ENCODE data around the gene GCNT2. TPM values are rescaled to one million over a fixed set of nuclear protein-coding genes. Genes with fewer than 3 reads are reported as not detected.
"Not testable (repeated sequence)": the region's sequence is repeated elsewhere in the genome, so short reads cannot be mapped to it uniquely, and the experiment has no call there.

GCNT2 gene
- total RNA-seq, 1 experiment from 2014 or later, result 6.2 TPM

GRCh38 chr6:10660431-10661191, 139.5 kb downstream of the GCNT2 start:
- not testable (repeated sequence) for DNase-seq (ENCODE audit: low read depth)

- no peak for DNase-seq (ENCODE audit: low read depth)
These were observed 141.1 kb downstream of the GCNT2 start for GRCh38 chr6:10662207-10662606.

- DNase-seq (ENCODE audit: low read depth), result no peak
These were observed 141.6 kb downstream of the GCNT2 start for GRCh38 chr6:10662742-10663141.

- not testable (repeated sequence) for DNase-seq (ENCODE audit: low read depth)
These were observed 144.4 kb downstream of the GCNT2 start for GRCh38 chr6:10665595-10665994.

- no peak for DNase-seq (ENCODE audit: low read depth)
These were observed 147.2 kb downstream of the GCNT2 start for GRCh38 chr6:10668126-10668917.

GRCh38 chr6:10676403-10676802, 155.3 kb downstream of the GCNT2 start:
- no peak for DNase-seq (ENCODE audit: low read depth)

GRCh38 chr6:10678456-10678855, 157.3 kb downstream of the GCNT2 start:
- DNase-seq (ENCODE audit: low read depth), result no peak

Other genes with a start within 250 kb of the GCNT2 start
- 8.9 and 9.0 TPM in 2 replicates for gene TFAP2A, start 106.3 kb upstream of the GCNT2 start, total RNA-seq (2014; rRNA removed; shearing (Covaris generic))
- gene C6orf52, start 173.3 kb downstream of the GCNT2 start, total RNA-seq (2014; rRNA removed; shearing (Covaris generic)), result 1.7 TPM in 1 of 2 replicates, not detected in the other
- 34.0 and 37.1 TPM in 2 replicates for gene PAK1IP1, start 173.6 kb downstream of the GCNT2 start, total RNA-seq (2014; rRNA removed; shearing (Covaris generic))
- 238 and 266 TPM in 2 replicates for gene TMEM14C, start 201.7 kb downstream of the GCNT2 start, total RNA-seq (2014; rRNA removed; shearing (Covaris generic))
- gene TMEM14B, start 226.5 kb downstream of the GCNT2 start, total RNA-seq (2014; rRNA removed; shearing (Covaris generic)), result 181 and 185 TPM in 2 replicates

All from RPMI7951 (cell line).